Measurements from ENCODE around the gene KIAA0040. TPM values are rescaled to one million over a fixed set of nuclear protein-coding genes. Genes with fewer than 3 reads are reported as not detected.

Gene KIAA0040
- total RNA-seq, 6 donors from 2014 or later, result 23.0 to 58.7 (median 36.1) TPM

DNA sequence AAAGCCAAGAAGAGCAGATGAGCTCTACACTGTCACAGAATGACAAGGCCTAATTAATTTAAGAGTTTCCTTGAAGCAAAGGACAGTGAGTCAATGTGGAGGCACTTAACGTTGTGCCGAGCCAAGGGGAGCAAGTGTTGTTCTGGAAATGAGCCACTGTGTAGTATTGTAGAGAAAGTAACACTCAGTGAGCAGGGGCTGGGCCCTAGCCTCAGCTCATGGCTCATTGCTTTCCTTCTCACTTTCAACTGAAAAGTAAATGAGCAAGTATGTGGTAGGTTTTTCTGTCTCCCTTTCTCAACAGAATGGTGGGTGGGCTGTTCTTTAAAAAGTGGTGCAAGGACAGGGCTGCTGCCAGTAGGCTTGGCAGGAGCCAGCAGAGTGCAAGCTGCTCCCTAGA is 11.8 kb upstream of the KIAA0040 start:
- Histone ChIP-seq H3K27me3 (no peaks in the 10 kb centered on the region), H3K27ac (peak overlapping the region in 1 of 4 donors; percentile 62), H3K36me3 (no peaks in the 10 kb centered on the region), H3K4me3 (no peak overlapping the region), H3K9me3 (no peaks in the 10 kb centered on the region), H3K4me1 (peaks cover 19 to 37% (median 31%) of the 10 kb centered on the region in 4 donors)
- ATAC-seq (ENCODE audit: low FRiP score in 2 of 2), result peak in 1 of 2 donors; percentile 64
- no peak for DNase-seq
- TF ChIP-seq, protein P1, sequence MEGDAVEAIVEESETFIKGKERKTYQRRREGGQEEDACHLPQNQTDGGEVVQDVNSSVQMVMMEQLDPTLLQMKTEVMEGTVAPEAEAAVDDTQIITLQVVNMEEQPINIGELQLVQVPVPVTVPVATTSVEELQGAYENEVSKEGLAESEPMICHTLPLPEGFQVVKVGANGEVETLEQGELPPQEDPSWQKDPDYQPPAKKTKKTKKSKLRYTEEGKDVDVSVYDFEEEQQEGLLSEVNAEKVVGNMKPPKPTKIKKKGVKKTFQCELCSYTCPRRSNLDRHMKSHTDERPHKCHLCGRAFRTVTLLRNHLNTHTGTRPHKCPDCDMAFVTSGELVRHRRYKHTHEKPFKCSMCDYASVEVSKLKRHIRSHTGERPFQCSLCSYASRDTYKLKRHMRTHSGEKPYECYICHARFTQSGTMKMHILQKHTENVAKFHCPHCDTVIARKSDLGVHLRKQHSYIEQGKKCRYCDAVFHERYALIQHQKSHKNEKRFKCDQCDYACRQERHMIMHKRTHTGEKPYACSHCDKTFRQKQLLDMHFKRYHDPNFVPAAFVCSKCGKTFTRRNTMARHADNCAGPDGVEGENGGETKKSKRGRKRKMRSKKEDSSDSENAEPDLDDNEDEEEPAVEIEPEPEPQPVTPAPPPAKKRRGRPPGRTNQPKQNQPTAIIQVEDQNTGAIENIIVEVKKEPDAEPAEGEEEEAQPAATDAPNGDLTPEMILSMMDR (IDR thresholded peaks at IDR 0.05), result no peak
- TF ChIP-seq POLR2A (IDR thresholded peaks at IDR 0.05) (no peak), POLR2AphosphoS5 (IDR thresholded peaks at IDR 0.05) (no peak), EP300 (IDR thresholded peaks at IDR 0.05) (no peak)
- WGBS, 2 donors, result 23 to 31% methylated on average over 2 of the region's 2 CpGs

DNA sequence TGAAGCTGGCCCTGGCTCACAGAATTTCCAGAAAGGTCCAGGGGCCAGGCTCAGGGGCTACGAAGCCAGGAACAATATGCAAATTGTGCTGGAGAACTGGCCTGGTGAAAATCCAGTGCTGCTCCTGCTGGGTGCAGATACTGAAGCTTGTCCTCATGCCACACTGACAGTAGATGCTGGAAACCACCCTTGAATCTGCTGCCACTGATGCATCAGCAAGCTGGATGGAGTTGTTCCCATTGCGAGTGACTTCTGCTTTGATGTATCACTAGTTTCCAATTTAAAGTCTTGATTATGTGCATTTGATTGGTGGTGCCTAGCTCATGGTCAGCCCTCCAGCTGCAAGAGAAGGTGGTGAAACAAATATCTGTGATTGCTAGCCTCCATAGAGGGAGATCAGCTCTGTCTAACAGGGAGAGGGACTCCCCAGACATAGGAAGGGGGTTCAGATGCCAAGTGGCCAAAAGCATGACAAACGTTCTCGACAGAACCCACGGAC is 11.0 kb upstream of the KIAA0040 start:
- no peaks in the 10 kb centered on the region for H3K27me3 ChIP-seq
- no peak overlapping the region for H3K27ac ChIP-seq
- ATAC-seq (ENCODE audit: low FRiP score in 2 of 2), result no peak
- peaks cover 12 to 35% (median 26%) of the 10 kb centered on the region in 4 donors for H3K4me1 ChIP-seq
- TF ChIP-seq POLR2AphosphoS5 (IDR thresholded peaks at IDR 0.05), result no peak
- TF ChIP-seq POLR2A (IDR thresholded peaks at IDR 0.05), result no peak
- TF ChIP-seq EP300 (IDR thresholded peaks at IDR 0.05), result no peak
- no peaks in the 10 kb centered on the region for H3K36me3 ChIP-seq
- no peaks in the 10 kb centered on the region for H3K9me3 ChIP-seq
- DNase-seq, result no peak
- H3K4me3 ChIP-seq, result no peak overlapping the region
- WGBS, 2 donors, result 94 to 98% methylated on average over 3 to 5 of the region's 5 CpGs

DNA sequence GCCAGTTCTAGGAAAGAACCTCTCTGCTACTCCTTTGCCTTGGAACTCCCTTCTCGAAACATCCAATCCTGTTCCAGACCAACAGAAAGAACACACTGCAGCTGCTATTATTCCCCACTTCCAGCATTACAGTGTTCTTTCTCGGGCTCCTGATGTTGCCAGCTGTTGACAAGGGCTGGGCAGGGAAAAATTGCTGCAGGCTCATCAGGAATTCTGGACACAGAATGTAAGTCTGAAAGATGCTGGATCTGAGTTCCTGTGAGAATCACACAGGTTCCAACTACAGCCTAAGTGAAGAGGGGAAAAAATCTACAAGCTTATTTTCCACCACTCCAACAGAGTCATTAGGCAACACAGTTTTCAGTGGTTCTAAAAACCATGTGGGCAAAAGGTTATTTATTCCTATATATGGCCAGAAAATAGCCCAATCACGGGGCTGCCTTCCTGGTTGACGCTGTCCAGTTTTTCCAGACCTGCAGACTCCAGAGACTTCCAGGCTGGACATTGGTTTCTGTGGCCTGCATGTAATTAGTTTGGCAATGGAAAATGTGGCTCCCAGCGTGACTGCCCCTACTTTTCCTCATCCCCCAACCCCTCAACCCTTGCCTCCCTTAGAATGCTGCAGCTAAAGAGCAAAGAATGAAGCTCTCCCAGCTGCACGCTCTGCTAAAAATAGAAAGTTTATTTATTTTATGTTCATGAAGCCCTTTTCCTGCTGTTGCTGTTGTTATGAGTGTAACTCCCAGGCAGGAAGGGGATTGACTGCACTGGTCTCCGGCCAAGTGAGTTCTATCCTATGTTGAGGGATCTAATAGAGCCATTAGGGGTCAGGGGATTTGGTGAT is 8.3 kb upstream of the KIAA0040 start:
- Histone ChIP-seq H3K4me3 (no peak overlapping the region), H3K36me3 (no peaks in the 10 kb centered on the region), H3K27me3 (no peaks in the 10 kb centered on the region), H3K9me3 (no peaks in the 10 kb centered on the region), H3K27ac (peak overlapping the region; percentile 73 to 81 (median 75)), H3K4me1 (peaks cover 19 to 45% (median 35%) of the 10 kb centered on the region in 4 donors)
- WGBS, 2 donors, result 28 to 43% methylated on average over 7 of the region's 7 CpGs
- TF ChIP-seq POLR2AphosphoS5 (IDR thresholded peaks at IDR 0.05), result peak; percentile 1 to 27
- TF ChIP-seq, protein P1 (IDR thresholded peaks at IDR 0.05), result no peak
- DNase-seq (no peak), ATAC-seq (ENCODE audit: low FRiP score in 2 of 2) (peak; percentile 38 to 41)

DNA sequence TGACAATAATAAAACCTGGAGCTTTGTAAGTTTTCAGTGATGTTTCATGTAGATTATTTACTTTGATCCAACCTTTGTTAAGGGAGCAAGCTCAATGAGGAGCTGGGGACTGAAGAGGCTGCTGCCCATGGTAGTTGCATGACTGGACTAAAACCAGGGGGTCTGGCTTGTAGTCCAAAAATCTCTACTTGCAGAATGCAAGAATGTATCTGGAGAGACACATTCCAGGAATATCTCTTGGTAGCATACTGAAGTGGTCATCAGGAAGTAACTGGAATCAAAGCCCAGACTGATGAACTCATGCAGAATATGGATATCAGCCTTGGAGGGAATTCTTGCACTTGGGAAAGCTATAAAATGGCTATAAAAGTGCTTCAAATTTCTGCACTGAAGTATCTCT is 5.8 kb upstream of the KIAA0040 start:
- Histone ChIP-seq H3K9me3 (no peaks in the 10 kb centered on the region), H3K4me3 (no peak overlapping the region), H3K4me1 (peaks cover 24 to 48% (median 36%) of the 10 kb centered on the region in 4 donors), H3K36me3 (no peaks in the 10 kb centered on the region), H3K27ac (peak overlapping the region in 1 of 4 donors; percentile 79), H3K27me3 (no peaks in the 10 kb centered on the region)
- no peak for TF ChIP-seq POLR2AphosphoS5 (IDR thresholded peaks at IDR 0.05)
- TF ChIP-seq, protein P1 (IDR thresholded peaks at IDR 0.05), result no peak
- TF ChIP-seq EP300 (IDR thresholded peaks at IDR 0.05), result no peak
- TF ChIP-seq POLR2A (IDR thresholded peaks at IDR 0.05), result no peak
- ATAC-seq (ENCODE audit: low FRiP score in 2 of 2) (no peak), DNase-seq (no peak)

DNA sequence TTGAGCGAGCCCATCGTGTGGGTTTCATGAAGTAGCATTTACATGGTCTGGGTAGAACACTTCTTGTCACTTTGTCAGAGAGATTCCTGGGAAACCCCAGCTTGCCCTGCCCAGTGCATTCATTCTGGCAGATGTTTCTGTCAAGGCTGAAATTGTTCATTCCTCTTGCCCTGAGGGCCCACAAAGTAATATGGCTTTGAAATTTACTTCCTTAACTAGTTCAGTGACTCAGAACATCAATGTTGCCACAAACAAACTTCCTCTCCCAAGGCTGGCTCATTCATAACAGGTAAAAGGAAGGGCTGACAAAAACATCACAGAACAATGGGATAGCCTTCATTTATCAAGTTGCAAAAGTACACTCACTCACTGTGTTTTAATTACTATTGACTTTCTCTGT is 5.0 kb upstream of the KIAA0040 start:
- 71 to 80% methylated on average over 2 of the region's 2 CpGs for WGBS, 2 donors
- H3K36me3 ChIP-seq, result no peaks in the 10 kb centered on the region
- no peaks in the 10 kb centered on the region for H3K27me3 ChIP-seq
- DNase-seq (no peak), ATAC-seq (ENCODE audit: low FRiP score in 2 of 2) (no peak)
- H3K9me3 ChIP-seq, result no peaks in the 10 kb centered on the region
- peak overlapping the region; percentile 54 to 79 (median 70) for H3K27ac ChIP-seq
- H3K4me3 ChIP-seq, result no peak overlapping the region
- TF ChIP-seq POLR2A (IDR thresholded peaks at IDR 0.05), result no peak
- no peak for TF ChIP-seq POLR2AphosphoS5 (IDR thresholded peaks at IDR 0.05)
- TF ChIP-seq, protein P1 (IDR thresholded peaks at IDR 0.05), result no peak
- TF ChIP-seq EP300 (IDR thresholded peaks at IDR 0.05), result no peak
- peaks cover 26 to 49% (median 39%) of the 10 kb centered on the region in 4 donors for H3K4me1 ChIP-seq
